Endothelial cell of umbilical vein (primary cell): ENCODE data around the gene C19orf25. TPM values are rescaled to one million over a fixed set of nuclear protein-coding genes. Genes with fewer than 3 reads are reported as not detected.

Experiments
- BruUV-seq: library from RNA; stranded (reverse); fragments of 400-500 nt; replicated peaks from 2 replicates; lab custom pipeline; 2021; lab: Mats Ljungman, UMichigan
- CTCF ChIA-PET: fragments of 300-600, 350-600 bp; sonication (Branson Sonifier 250); formaldehyde crosslinking; loops from one replicate; lab custom pipeline; 2021; ENCODE audit warnings: antibody characterized with exemption, inconsistent platforms; lab: Charles Lee
- POLR2A ChIA-PET: fragments of 300-600, 350-600 bp; sonication (Branson Sonifier 250); formaldehyde crosslinking; loops from one replicate; lab custom pipeline; 2021; ENCODE audit warnings: antibody characterized with exemption, inconsistent platforms; lab: Charles Lee
- DNase-seq: peaks from one replicate; pipeline ENCODE4 v3.0.0-alpha.2; 2011; ENCODE audit warnings: low read depth, low spot score
- FAIRE-seq: peaks from 2 replicates; lab custom pipeline; 2011; peaks lifted over from hg19 to GRCh38; lab: Jason Lieb, UNC
- H2AFZ ChIP-seq: 2 replicates; pipeline ENCODE4 v1.6.0; 2012; ENCODE audit warnings: low read depth, low read length, control low read depth, inconsistent platforms
- H3K27ac ChIP-seq: 2 replicates; pipeline ENCODE4 v1.5.1; 2011; ENCODE audit warnings: low read depth, mild to moderate bottlenecking, control low read depth, low read length, moderate library complexity; ENCODE audit not compliant: insufficient read depth
- H3K27me3 ChIP-seq, 2 experiments: 2 replicates each; pipeline versions ENCODE4 v1.6.0 to v1.6.1; 2011; ENCODE audit warnings: low read length in 2 of 2, mixed read lengths in 1 of 2; ENCODE audit not compliant: control insufficient read depth in 2 of 2, insufficient read depth in 2 of 2
- H3K36me3 ChIP-seq, 2 experiments: 2 replicates in 1 of 2; 3 replicates in 1 of 2; pipeline ENCODE4 v1.5.1; 2011; ENCODE audit warnings: low read length in 2 of 2, mild to moderate bottlenecking in 1 of 2, moderate library complexity in 1 of 2; ENCODE audit not compliant: control insufficient read depth in 2 of 2, insufficient read depth in 2 of 2; ENCODE audit errors: extremely low read depth in 1 of 2
- H3K4me1 ChIP-seq: 3 replicates; pipeline ENCODE4 v1.5.1; 2011; ENCODE audit warnings: mild to moderate bottlenecking, low read length; ENCODE audit not compliant: control insufficient read depth, insufficient read depth; ENCODE audit errors: extremely low read depth
- H3K4me2 ChIP-seq: 2 replicates; pipeline ENCODE4 v1.6.1; 2011; ENCODE audit warnings: low read length, control low read depth, mixed read lengths; ENCODE audit not compliant: insufficient read depth
- H3K4me3 ChIP-seq, 3 experiments: fragments of 200-600 bp in 1 of 3; sonication (generic), shearing (Covaris generic) in 1 of 3; replicated peaks in 1 of 3; 2 replicates each; pipeline ENCODE4 v1.5.1; 2011 to 2016; ENCODE audit warnings: control low read depth in 3 of 3, low read length in 3 of 3, mild to moderate bottlenecking in 2 of 3, inconsistent platforms in 1 of 3, low read depth in 1 of 3, moderate library complexity in 1 of 3; ENCODE audit not compliant: insufficient read depth in 1 of 3
- H3K79me2 ChIP-seq: 2 replicates; pipeline ENCODE4 v1.6.0; 2012; ENCODE audit warnings: low read length, inconsistent platforms; ENCODE audit not compliant: control insufficient read depth, insufficient read depth
- H3K9ac ChIP-seq: replicated peaks from 2 replicates; pipeline ENCODE3; 2011; ENCODE audit warnings: low read length, control low read depth; ENCODE audit not compliant: insufficient read depth; ENCODE audit errors: extremely low read depth
- H3K9me1 ChIP-seq: replicated peaks from 3 replicates; pipeline ENCODE4 v1.6.0; 2011; ENCODE audit warnings: mild to moderate bottlenecking, low read length; ENCODE audit not compliant: control insufficient read depth, insufficient read depth; ENCODE audit errors: extremely low read depth
- H3K9me3 ChIP-seq: replicated peaks from 2 replicates; pipeline ENCODE4 v1.5.1; 2012; ENCODE audit warnings: low read length, inconsistent platforms; ENCODE audit not compliant: control insufficient read depth, insufficient read depth
- H4K20me1 ChIP-seq: replicated peaks from 2 replicates; pipeline ENCODE3; 2011; ENCODE audit warnings: mild to moderate bottlenecking, low read length; ENCODE audit not compliant: control insufficient read depth, insufficient read depth; ENCODE audit errors: extremely low read depth
- EZH2 ChIP-seq: IDR thresholded peaks from 2 replicates; pipeline ENCODE4 v1.6.1; 2012; ENCODE audit warnings: borderline replicate concordance, low read depth, mild to moderate bottlenecking, moderate library complexity, low read length, inconsistent platforms; ENCODE audit not compliant: severe bottlenecking
- FOS ChIP-seq: IDR thresholded peaks from 2 replicates; pipeline ENCODE4 v1.6.1; 2011; ENCODE audit warnings: mild to moderate bottlenecking, low read length, moderate library complexity, borderline replicate concordance; ENCODE audit not compliant: insufficient read depth
- GATA2 ChIP-seq: IDR thresholded peaks from 2 replicates; pipeline ENCODE4 v1.7.0; 2011; ENCODE audit warnings: low read depth, mild to moderate bottlenecking, moderate library complexity, mixed read lengths, low read length; ENCODE audit not compliant: insufficient read length, insufficient read depth
- JUN ChIP-seq: IDR thresholded peaks from 2 replicates; pipeline ENCODE4 v1.6.1; 2011; ENCODE audit warnings: borderline replicate concordance, low read depth; ENCODE audit not compliant: insufficient read length, insufficient read depth
- MYC ChIP-seq: IDR thresholded peaks from one replicate; pipeline ENCODE4 v1.6.1; 2011; ENCODE audit warnings: mild to moderate bottlenecking, low read depth, low read length
- POLR2A ChIP-seq: IDR thresholded peaks from 2 replicates; pipeline ENCODE4 v1.6.1; 2012; ENCODE audit warnings: low read depth, mild to moderate bottlenecking, control low read depth, low read length
- POLR2AphosphoS5 ChIP-seq: IDR thresholded peaks from 2 replicates; pipeline ENCODE4 v1.6.1; 2012; ENCODE audit warnings: low read depth, mild to moderate bottlenecking, control low read depth, low read length, moderate library complexity; ENCODE audit not compliant: insufficient read depth
- dilution Hi-C: fragments of 300-500 bp; cut with MboI; formaldehyde crosslinking; loops from one replicate; pipeline ENCODE4 v1.15.0; 2019; ENCODE audit warnings: low sequenced_read_pairs; ENCODE audit not compliant: extremely low pct_ligation_motif_present
- intact Hi-C: fragments of 100-400 bp; cut with micrococcal nuclease; formaldehyde crosslinking; loops from one replicate; pipeline ENCODE4 v1.10.0; 2022
- polyA plus RNA-seq, 4 experiments: library from polyadenylated mRNA; depleted of rRNA in 3 of 4; stranded (reverse) in 3 of 4; unstranded in 1 of 4; fragments of >200 nt; gene quantifications; 2 replicates each; pipeline versions ENCODE4 v1.2.1 to v1.2.3, GENCODE V29; 2011 to 2012; ENCODE audit warnings: missing spikeins in 1 of 4
- total RNA-seq: library from RNA; stranded (reverse); gene quantifications from 2 replicates; pipeline ENCODE4 v1.2.3, GENCODE V29; 2021
- TF ChIP-seq, protein P1 (sequence below), 2 donors: IDR thresholded peaks; 1 replicate in 1 of 2; 2 replicates in 1 of 2; pipeline ENCODE4 v1.5.1; 2011; ENCODE audit warnings: low read length in 2 of 2, mild to moderate bottlenecking in 2 of 2, moderate library complexity in 2 of 2, control low read depth in 1 of 2, inconsistent platforms in 1 of 2, low read depth in 1 of 2; ENCODE audit not compliant: insufficient read depth in 1 of 2; ENCODE audit errors: extremely low read depth in 1 of 2
- TF ChIP-seq, protein P2 (sequence below): IDR thresholded peaks from 2 replicates; pipeline ENCODE4 v1.6.1; 2011; ENCODE audit not compliant: insufficient read depth, insufficient read length

Gene C19orf25
- total and polyA plus RNA-seq, 2 donors (not counting 3 experiments of a cell fraction or from before 2014, with no cell fraction given): 28.0 to 34.6 TPM

DNA sequence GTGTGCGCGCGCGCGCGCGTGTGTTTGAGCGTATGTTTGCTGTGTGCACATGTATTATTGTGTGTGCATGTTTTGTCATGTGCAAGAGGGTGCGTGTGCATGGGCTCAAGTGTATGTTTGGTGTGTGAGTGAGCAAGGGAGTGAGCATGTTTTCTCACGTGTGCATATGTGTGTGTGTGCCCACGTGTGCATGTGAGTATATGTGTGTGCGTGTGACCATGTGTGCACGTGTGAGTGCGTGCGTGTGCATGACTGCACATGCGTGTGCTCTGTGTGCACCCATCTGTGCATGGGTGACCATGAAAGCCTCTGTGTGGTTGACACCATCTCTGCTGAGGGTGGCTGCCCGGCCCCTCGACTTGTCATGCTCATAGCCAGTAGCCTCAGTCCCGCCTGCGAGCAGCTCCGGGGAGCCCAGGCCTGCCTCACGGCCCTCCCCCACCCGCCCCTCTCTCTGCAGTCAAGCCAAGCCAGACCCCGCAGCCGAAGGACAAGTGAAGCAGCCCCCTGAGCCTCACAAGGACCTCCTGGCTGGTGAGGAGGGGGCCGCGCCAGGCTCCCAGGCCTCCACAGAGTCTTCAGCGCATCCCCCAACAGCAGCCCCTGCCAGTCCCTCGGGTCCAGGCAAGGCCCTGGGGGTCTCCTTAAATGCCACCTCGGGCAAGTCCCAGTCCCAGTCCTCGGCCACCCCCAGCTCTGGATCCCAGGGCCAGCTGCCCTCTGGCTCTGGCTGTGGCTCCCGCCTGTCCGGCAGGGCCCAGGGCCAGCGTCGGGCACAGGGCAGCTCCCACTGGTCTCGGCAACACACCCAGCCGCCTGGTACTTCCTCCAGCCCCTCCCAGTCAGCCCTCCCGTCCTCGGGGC, 17.9 kb upstream of the C19orf25 start:
- H3K9me1 ChIP-seq: no peaks in the 10 kb centered on the region
- BruUV-seq: no TSS peak
- no peaks in the 10 kb centered on the region for H3K27me3 ChIP-seq
- DNase-seq (no peak), FAIRE-seq (no peak)
- no peak overlapping the region for H2AFZ ChIP-seq
- CTCF ChIA-PET: no interaction called here
- no peaks in the 10 kb centered on the region for H4K20me1 ChIP-seq
- H3K27ac ChIP-seq: no peak overlapping the region
- TF ChIP-seq GATA2 (no peak), MYC (no peak), POLR2AphosphoS5 (no peak), JUN (no peak), EZH2 (no peak), POLR2A (no peak), FOS (no peak)
- TF ChIP-seq, protein P1, sequence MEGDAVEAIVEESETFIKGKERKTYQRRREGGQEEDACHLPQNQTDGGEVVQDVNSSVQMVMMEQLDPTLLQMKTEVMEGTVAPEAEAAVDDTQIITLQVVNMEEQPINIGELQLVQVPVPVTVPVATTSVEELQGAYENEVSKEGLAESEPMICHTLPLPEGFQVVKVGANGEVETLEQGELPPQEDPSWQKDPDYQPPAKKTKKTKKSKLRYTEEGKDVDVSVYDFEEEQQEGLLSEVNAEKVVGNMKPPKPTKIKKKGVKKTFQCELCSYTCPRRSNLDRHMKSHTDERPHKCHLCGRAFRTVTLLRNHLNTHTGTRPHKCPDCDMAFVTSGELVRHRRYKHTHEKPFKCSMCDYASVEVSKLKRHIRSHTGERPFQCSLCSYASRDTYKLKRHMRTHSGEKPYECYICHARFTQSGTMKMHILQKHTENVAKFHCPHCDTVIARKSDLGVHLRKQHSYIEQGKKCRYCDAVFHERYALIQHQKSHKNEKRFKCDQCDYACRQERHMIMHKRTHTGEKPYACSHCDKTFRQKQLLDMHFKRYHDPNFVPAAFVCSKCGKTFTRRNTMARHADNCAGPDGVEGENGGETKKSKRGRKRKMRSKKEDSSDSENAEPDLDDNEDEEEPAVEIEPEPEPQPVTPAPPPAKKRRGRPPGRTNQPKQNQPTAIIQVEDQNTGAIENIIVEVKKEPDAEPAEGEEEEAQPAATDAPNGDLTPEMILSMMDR (IDR thresholded peaks at IDR 0.05; ENCODE audit: extremely low read depth in 1 of 2, insufficient read depth in 1 of 2, low read depth in 1 of 2, low read length in 2 of 2): no peak
- TF ChIP-seq, protein P2, sequence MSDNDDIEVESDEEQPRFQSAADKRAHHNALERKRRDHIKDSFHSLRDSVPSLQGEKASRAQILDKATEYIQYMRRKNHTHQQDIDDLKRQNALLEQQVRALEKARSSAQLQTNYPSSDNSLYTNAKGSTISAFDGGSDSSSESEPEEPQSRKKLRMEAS: no peak
- no peak overlapping the region for H3K9ac ChIP-seq
- H3K4me3 ChIP-seq: no peak overlapping the region
- H3K79me2 ChIP-seq: no peaks in the 10 kb centered on the region
- POLR2A ChIA-PET: no interaction called here
- H3K4me1 ChIP-seq: no peaks in the 10 kb centered on the region
- dilution Hi-C loops (no loop called here), intact Hi-C loops (no loop called here)
- no peaks in the 10 kb centered on the region for H3K9me3 ChIP-seq
- no peak overlapping the region for H3K4me2 ChIP-seq
- no peaks in the 10 kb centered on the region for H3K36me3 ChIP-seq
